Measurements from ENCODE around the gene SLC37A3. TPM values are rescaled to one million over a fixed set of nuclear protein-coding genes. Genes with fewer than 3 reads are reported as not detected.
"Not testable (repeated sequence)": the region's sequence is repeated elsewhere in the genome, so short reads cannot be mapped to it uniquely, and the experiment has no call there.

Gene SLC37A3
- total RNA-seq, 2 donors from 2014 or later, result 47.8 to 52.9 TPM

DNA sequence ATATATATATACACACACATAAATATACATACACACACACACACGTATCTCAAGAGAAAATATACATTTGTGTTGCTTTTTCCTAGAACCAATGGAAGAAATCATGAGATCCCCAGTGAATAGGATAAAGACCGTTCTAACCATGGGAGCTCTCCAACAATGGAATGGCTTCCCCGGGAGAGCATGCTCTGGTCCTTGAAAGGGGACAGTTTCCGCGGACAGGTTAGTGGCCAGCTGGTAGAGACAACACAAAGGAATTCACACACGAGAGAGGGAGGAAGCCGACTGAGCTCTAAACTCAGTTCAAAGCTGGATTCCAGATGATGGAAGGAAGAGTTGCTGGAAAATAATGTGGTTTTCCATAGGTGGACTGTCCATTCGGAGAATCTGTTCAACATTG is 72.7 kb downstream of the SLC37A3 start:
- H3K27ac ChIP-seq, result no peak overlapping the region

DNA sequence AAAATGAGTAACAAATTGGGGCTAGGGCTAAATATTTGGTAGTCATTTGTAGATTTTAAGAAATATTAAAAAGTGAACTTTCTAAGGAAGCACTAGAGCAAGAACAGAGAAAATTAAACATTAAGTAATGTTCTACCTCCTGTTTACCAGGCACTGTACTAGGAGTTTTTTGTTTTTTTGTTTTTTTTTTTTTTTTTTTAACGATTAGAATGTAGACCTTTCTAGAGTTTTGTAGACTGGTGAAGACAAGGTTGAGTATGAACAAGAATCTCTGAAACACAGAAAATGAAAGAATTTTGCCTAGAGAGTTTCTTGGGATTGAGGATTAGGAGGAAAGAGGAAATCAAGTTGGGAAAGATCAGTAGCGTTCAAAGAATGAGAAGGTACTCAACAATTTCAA is 73.6 kb downstream of the SLC37A3 start:
- Histone ChIP-seq H3K9me3 (no peaks in the 10 kb centered on the region), H3K4me1 (no peaks in the 10 kb centered on the region), H3K4me3 (no peak overlapping the region), H3K9ac (ENCODE audit: low read depth in 2 of 2, low read length in 2 of 2) (no peak overlapping the region), H3K27me3 (no peaks in the 10 kb centered on the region), H3K27ac (no peak overlapping the region), H3K36me3 (no peaks in the 10 kb centered on the region)
- no peak for DNase-seq
- TF ChIP-seq, protein P1, sequence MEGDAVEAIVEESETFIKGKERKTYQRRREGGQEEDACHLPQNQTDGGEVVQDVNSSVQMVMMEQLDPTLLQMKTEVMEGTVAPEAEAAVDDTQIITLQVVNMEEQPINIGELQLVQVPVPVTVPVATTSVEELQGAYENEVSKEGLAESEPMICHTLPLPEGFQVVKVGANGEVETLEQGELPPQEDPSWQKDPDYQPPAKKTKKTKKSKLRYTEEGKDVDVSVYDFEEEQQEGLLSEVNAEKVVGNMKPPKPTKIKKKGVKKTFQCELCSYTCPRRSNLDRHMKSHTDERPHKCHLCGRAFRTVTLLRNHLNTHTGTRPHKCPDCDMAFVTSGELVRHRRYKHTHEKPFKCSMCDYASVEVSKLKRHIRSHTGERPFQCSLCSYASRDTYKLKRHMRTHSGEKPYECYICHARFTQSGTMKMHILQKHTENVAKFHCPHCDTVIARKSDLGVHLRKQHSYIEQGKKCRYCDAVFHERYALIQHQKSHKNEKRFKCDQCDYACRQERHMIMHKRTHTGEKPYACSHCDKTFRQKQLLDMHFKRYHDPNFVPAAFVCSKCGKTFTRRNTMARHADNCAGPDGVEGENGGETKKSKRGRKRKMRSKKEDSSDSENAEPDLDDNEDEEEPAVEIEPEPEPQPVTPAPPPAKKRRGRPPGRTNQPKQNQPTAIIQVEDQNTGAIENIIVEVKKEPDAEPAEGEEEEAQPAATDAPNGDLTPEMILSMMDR (IDR thresholded peaks at IDR 0.05), result no peak
- intact Hi-C loops (cut with DNase I), result loop anchor here (5.0 kb wide), 1 partner anchor 147 kb away; the partner anchor contains the start of gene KDM7A

More for the DNA sequence above, 72.7 kb downstream of the SLC37A3 start:
- intact Hi-C loops (cut with DNase I), result loop anchor here (5.0 kb wide), 1 partner anchor 148 kb away; the partner anchor contains the start of gene KDM7A
- TF ChIP-seq, protein P1 (IDR thresholded peaks at IDR 0.05), result no peak
- Histone ChIP-seq H3K4me1 (no peaks in the 10 kb centered on the region), H3K27me3 (no peaks in the 10 kb centered on the region), H3K4me3 (no peak overlapping the region), H3K36me3 (no peaks in the 10 kb centered on the region), H3K9me3 (no peaks in the 10 kb centered on the region), H3K9ac (ENCODE audit: low read depth in 2 of 2, low read length in 2 of 2) (peak overlapping the region in 1 of 2 donors; percentile 49)
- no peak for DNase-seq

DNA sequence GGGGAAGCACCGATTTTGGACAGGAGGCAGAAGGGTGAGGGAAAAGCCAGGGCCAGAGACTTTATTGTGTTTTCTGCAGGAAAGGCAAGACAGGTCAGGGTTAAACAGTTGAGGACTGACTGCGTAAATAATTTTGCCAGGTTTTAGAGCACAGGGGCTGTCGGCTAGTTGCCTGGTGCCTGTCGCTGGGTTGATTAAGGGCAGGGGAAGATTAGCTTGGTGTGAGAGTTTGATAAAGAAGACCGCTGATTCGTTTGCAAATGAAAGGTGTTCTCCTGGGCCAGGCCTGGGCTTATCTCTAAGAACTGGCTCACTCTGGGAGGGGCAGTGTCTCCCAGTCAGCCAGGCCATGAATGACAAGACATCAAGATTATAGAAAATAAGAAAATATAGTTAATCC is 75.6 kb downstream of the SLC37A3 start:
- TF ChIP-seq, protein P1 (IDR thresholded peaks at IDR 0.05), result no peak
- no peak overlapping the region for H3K4me3 ChIP-seq
- H3K27ac ChIP-seq, result no peak overlapping the region
- DNase-seq, result no peak
- no peaks in the 10 kb centered on the region for H3K9me3 ChIP-seq
- H3K4me1 ChIP-seq, result no peaks in the 10 kb centered on the region
- H3K36me3 ChIP-seq, result no peaks in the 10 kb centered on the region
- H3K27me3 ChIP-seq, result no peaks in the 10 kb centered on the region
- intact Hi-C loops (cut with DNase I), result no loop called here
- no peak overlapping the region for H3K9ac ChIP-seq (ENCODE audit: low read depth in 2 of 2, low read length in 2 of 2)

DNA sequence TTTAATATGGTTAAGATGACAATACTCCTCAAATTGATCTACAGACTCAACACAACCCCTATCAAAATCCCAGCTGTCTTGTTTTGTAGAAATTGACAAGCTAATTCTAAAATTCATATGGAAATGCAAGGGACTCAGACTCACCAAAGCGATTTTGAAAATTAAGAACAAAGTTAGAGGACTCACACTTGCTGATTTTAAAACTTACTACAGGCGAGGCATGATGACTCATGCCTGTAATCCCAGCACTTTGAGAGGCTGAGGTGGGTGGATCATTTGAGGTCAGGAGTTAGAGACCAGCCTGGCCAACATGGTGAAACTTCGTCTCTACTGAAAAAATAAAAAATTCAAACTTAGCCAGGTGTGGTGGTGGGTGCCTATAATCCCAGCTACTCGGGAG is 78.3 kb downstream of the SLC37A3 start:
- H3K9ac ChIP-seq (ENCODE audit: low read depth in 2 of 2, low read length in 2 of 2); intact Hi-C loops (cut with DNase I); H3K4me3 ChIP-seq; H3K4me1 ChIP-seq; H3K36me3 ChIP-seq; DNase-seq; H3K27me3 ChIP-seq; H3K9me3 ChIP-seq; H3K27ac ChIP-seq: not testable (repeated sequence)

DNA sequence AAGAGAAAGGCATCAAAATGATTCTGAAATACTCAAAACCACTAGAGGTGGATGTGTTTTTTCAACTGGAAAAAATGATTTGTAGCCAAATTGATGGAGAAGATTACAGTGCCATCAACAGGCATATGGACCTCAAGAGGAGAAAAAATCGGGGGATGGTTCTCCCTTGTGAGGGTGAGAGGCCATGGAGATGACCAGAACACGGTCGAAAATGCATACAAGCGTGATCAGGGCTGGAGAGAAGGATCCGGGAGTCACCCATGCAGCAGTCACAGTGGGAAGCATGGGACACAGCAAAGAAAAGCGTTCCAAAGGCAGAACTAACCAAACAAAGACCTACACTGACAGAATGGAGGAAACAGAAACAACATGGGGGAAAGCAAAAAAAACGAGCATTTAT is 80.3 kb downstream of the SLC37A3 start:
- no peak for DNase-seq
- Histone ChIP-seq H3K27me3 (no peaks in the 10 kb centered on the region), H3K36me3 (no peaks in the 10 kb centered on the region), H3K27ac (no peak overlapping the region), H3K4me1 (peaks cover 5% of the 10 kb centered on the region), H3K9me3 (no peaks in the 10 kb centered on the region), H3K9ac (ENCODE audit: low read depth in 2 of 2, low read length in 2 of 2) (no peak overlapping the region), H3K4me3 (no peak overlapping the region)
- TF ChIP-seq, protein P1 (IDR thresholded peaks at IDR 0.05), result no peak
- intact Hi-C loops (cut with DNase I), result loop anchor here (10.0 kb wide), 1 partner anchor 263 kb away; no protein-coding TSS in a partner anchor

DNA sequence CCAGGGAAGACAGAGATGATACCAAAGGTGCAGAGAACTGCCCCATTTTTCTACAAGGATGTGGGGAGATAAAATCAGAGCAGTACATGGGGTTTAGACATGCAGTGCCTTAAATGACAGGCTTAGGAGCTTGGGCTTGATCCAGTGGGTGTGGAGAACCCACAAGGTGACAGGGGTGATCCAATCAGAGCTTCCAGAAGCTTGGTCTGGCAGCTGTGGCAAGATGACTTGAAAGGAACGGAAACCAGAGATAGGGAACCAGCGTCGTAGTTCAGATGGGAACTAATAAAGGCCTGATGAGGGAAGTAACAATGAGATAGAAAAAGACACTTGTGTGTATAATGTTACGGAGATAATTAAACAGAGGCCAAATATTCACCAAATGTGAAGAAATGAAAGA is 80.7 kb downstream of the SLC37A3 start:
- H3K9me3 ChIP-seq, result no peaks in the 10 kb centered on the region
- no peak for DNase-seq
- H3K9ac ChIP-seq (ENCODE audit: low read depth in 2 of 2, low read length in 2 of 2), result no peak overlapping the region
- H3K4me3 ChIP-seq, result no peak overlapping the region
- intact Hi-C loops (cut with DNase I), result loop anchor here (10.0 kb wide), 1 partner anchor 263 kb away; no protein-coding TSS in a partner anchor
- no peaks in the 10 kb centered on the region for H3K36me3 ChIP-seq
- peaks cover 5% of the 10 kb centered on the region for H3K4me1 ChIP-seq
- peak overlapping the region; percentile 82 for H3K27ac ChIP-seq
- no peaks in the 10 kb centered on the region for H3K27me3 ChIP-seq
- TF ChIP-seq, protein P1 (IDR thresholded peaks at IDR 0.05), result no peak

Measured in colonic mucosa (tissue), 4 donors.